GM23338 (cell line): Measurements from ENCODE around the gene HDGFL2. TPM values are rescaled to one million over a fixed set of nuclear protein-coding genes. Genes with fewer than 3 reads are reported as not detected.

Experiments used
- ATAC-seq: fragments of 200-7000 bp; cut with Tn5 transposase; 3 replicates; pipeline ENCODE4 v1.9.1; 2020
- DNase-seq: peaks from one replicate; pipeline ENCODE4 v3.0.0-alpha.2; 2015; ENCODE audit warnings: low spot score
- H2AFZ ChIP-seq: fragments of 200-600 bp; sonication (generic); 2 replicates; pipeline ENCODE4 v1.8.0; 2016; ENCODE audit warnings: antibody characterized with exemption, mild to moderate bottlenecking, moderate library complexity
- H3F3A ChIP-seq: fragments of 200-600 bp; sonication (generic); replicated peaks from 2 replicates; pipeline ENCODE4 v1.8.0; 2017; ENCODE audit warnings: antibody characterized with exemption, mixed run types, low read depth
- H3K27ac ChIP-seq: fragments of 200-600 bp; sonication (generic); 2 replicates; pipeline ENCODE4 v1.6.1; 2016; ENCODE audit warnings: low read depth
- H3K27me3 ChIP-seq: fragments of 200-600 bp; sonication (generic); 2 replicates; pipeline ENCODE4 v1.8.0; 2016; ENCODE audit warnings: mild to moderate bottlenecking, mixed run types, moderate library complexity; ENCODE audit not compliant: insufficient read depth
- H3K36me3 ChIP-seq: fragments of 200-600 bp; sonication (generic); 2 replicates; pipeline ENCODE4 v1.8.0; 2016; ENCODE audit warnings: mild to moderate bottlenecking; ENCODE audit not compliant: insufficient read depth
- H3K4me1 ChIP-seq: fragments of 200-600 bp; sonication (generic); 2 replicates; pipeline ENCODE4 v1.8.0; 2016; ENCODE audit warnings: mild to moderate bottlenecking, moderate library complexity; ENCODE audit not compliant: insufficient read depth
- H3K4me2 ChIP-seq: fragments of 200-600 bp; sonication (generic); 2 replicates; pipeline ENCODE4 v1.7.1; 2017; ENCODE audit warnings: mixed run types
- H3K4me3 ChIP-seq: fragments of 200-600 bp; sonication (generic); 2 replicates; pipeline ENCODE4 v1.6.1; 2016; ENCODE audit warnings: mixed run types
- H3K79me2 ChIP-seq: fragments of 200-600 bp; sonication (generic); replicated peaks from 2 replicates; pipeline ENCODE4 v1.8.0; 2017; ENCODE audit warnings: mild to moderate bottlenecking; ENCODE audit not compliant: insufficient read depth
- H3K9me2 ChIP-seq: fragments of 200-600 bp; sonication (generic); 2 replicates; pipeline ENCODE4 v1.8.0; 2017; ENCODE audit not compliant: insufficient read depth
- H4K20me1 ChIP-seq: fragments of 200-600 bp; sonication (generic); replicated peaks from 2 replicates; pipeline ENCODE4 v1.8.0; 2017; ENCODE audit warnings: mild to moderate bottlenecking; ENCODE audit not compliant: insufficient read depth
- H3K27ac Mint-ChIP-seq: 2 replicates; pipeline ENCODE4 v1.8.0; 2020; ENCODE audit warnings: inconsistent platforms, mild to moderate bottlenecking, moderate library complexity, mixed read lengths
- H3K27me3 Mint-ChIP-seq: 3 replicates; pipeline ENCODE4 v1.8.0; 2022; ENCODE audit warnings: low read depth, mild to moderate bottlenecking, moderate library complexity, mixed read lengths, inconsistent platforms; ENCODE audit not compliant: insufficient read depth, poor library complexity
- H3K36me3 Mint-ChIP-seq: 3 replicates; pipeline ENCODE4 v1.8.0; 2021; ENCODE audit warnings: low read depth, mild to moderate bottlenecking, inconsistent platforms, moderate library complexity, mixed read lengths
- H3K4me1 Mint-ChIP-seq: 3 replicates; pipeline ENCODE4 v1.8.0; 2020; ENCODE audit warnings: mild to moderate bottlenecking, inconsistent platforms, mixed read lengths
- H3K4me3 Mint-ChIP-seq: 3 replicates; pipeline ENCODE4 v1.8.0; 2021; ENCODE audit warnings: moderate library complexity, mild to moderate bottlenecking, inconsistent platforms, mixed read lengths
- H3K9me3 Mint-ChIP-seq: 3 replicates; pipeline ENCODE4 v1.8.0; 2020; ENCODE audit warnings: moderate library complexity, mild to moderate bottlenecking, inconsistent platforms, mixed read lengths
- CREB1 ChIP-seq: fragments of 250-450 bp; sonication (Bioruptor Pico); IDR thresholded peaks from 2 replicates; pipeline ENCODE4 v1.5.0; 2020; ENCODE audit warnings: low read depth, mild to moderate bottlenecking, moderate library complexity
- EZH2 ChIP-seq: fragments of 200-600 bp; sonication (generic); IDR thresholded peaks from one replicate; pipeline ENCODE4 v1.8.0; 2017; ENCODE audit warnings: antibody characterized with exemption, mild to moderate bottlenecking, low read depth; ENCODE audit not compliant: unreplicated experiment
- EZH2phosphoT487 ChIP-seq: fragments of 200-600 bp; sonication (generic); IDR thresholded peaks from one replicate; pipeline ENCODE4 v1.8.1; 2018; ENCODE audit warnings: antibody characterized with exemption; ENCODE audit not compliant: unreplicated experiment
- JUNB ChIP-seq: IDR thresholded peaks from one replicate; pipeline ENCODE4 v1.6.1; 2016; ENCODE audit warnings: antibody characterized with exemption; ENCODE audit not compliant: unreplicated experiment
- NANOG ChIP-seq: IDR thresholded peaks from 2 replicates; pipeline ENCODE4 v1.6.1; 2016; ENCODE audit warnings: antibody characterized with exemption, borderline replicate concordance
- POLR2AphosphoS5 ChIP-seq: IDR thresholded peaks from 2 replicates; pipeline ENCODE4 v1.6.1; 2016; ENCODE audit warnings: antibody characterized with exemption, low read depth
- STAT1 ChIP-seq: IDR thresholded peaks from one replicate; pipeline ENCODE4 v1.6.1; 2016; ENCODE audit warnings: antibody characterized with exemption; ENCODE audit not compliant: unreplicated experiment
- ZNF114 ChIP-seq: fragments of 250-450 bp; sonication (Bioruptor Pico); IDR thresholded peaks from 2 replicates; pipeline ENCODE4 v1.5.0; 2020; ENCODE audit warnings: mild to moderate bottlenecking, moderate library complexity
- ZNF331 ChIP-seq: fragments of 250-450 bp; sonication (Bioruptor Pico); IDR thresholded peaks from 2 replicates; pipeline ENCODE4 v1.5.0; 2020; ENCODE audit warnings: low read depth, mild to moderate bottlenecking, moderate library complexity
- polyA plus RNA-seq: library from polyadenylated mRNA; unstranded; fragments of >200 nt; fragmentation: Nextera tagmentation; extraction: Ambion mirVana; gene quantifications from 2 replicates; pipeline ENCODE4 v1.2.1, GENCODE V29; 2016
- total RNA-seq: library from RNA; depleted of rRNA; stranded (reverse); fragments of >200 nt; shearing (Covaris generic); gene quantifications from 2 replicates; pipeline ENCODE4 v1.2.3, GENCODE V29; 2014
- TF ChIP-seq, protein P1 (sequence below), 2 experiments: fragments of 200-600 bp in 1 of 2; sonication (generic) in 1 of 2; conservative IDR thresholded peaks; 2 replicates each; pipeline versions ENCODE4 v1.5.1 to v1.6.1; 2016 to 2017; ENCODE audit warnings: antibody characterized with exemption in 2 of 2, low read depth in 2 of 2, mild to moderate bottlenecking in 2 of 2, moderate library complexity in 1 of 2
- TF ChIP-seq, protein P2 (sequence below): IDR thresholded peaks from 2 replicates; pipeline ENCODE4 v1.6.1; 2016; ENCODE audit warnings: antibody characterized with exemption
- TF ChIP-seq, protein P3 (sequence below): fragments of 250-450 bp; sonication (Bioruptor Pico); IDR thresholded peaks from 2 replicates; pipeline ENCODE4 v1.5.0; 2020; ENCODE audit warnings: mild to moderate bottlenecking, moderate library complexity
- TF ChIP-seq, protein P4 (sequence below): IDR thresholded peaks from one replicate; pipeline ENCODE4 v1.6.1; 2018; ENCODE audit warnings: antibody characterized with exemption; ENCODE audit not compliant: unreplicated experiment

The HDGFL2 gene
- total and polyA plus RNA-seq, 2 experiments from 2014 or later, result 64.8 to 113 TPM

GRCh38 chr19:4437103-4437502 lies 35.0 kb upstream of the HDGFL2 start:
- H3K27me3 Mint-ChIP-seq, result peaks cover 16% of the 10 kb centered on the region
- DNase-seq (no peak), ATAC-seq (no peak)
- H4K20me1 ChIP-seq, result peaks cover 49% of the 10 kb centered on the region
- H3K9me3 Mint-ChIP-seq, result no peaks in the 10 kb centered on the region; the same call in 2 of the 3 replicates
- H3K4me1 ChIP-seq, result no peaks in the 10 kb centered on the region
- H3K36me3 Mint-ChIP-seq, result peaks cover 92% of the 10 kb centered on the region
- H3K79me2 ChIP-seq, result peaks cover 41% of the 10 kb centered on the region
- no peak overlapping the region for H3K4me2 ChIP-seq
- TF ChIP-seq EZH2phosphoT487 (no peak), STAT1 (no peak), POLR2AphosphoS5 (no peak), ZNF114 (CRISPR knock-in tag) (no peak), JUNB (no peak), CREB1 (CRISPR knock-in tag) (no peak), EZH2 (no peak), ZNF331 (CRISPR knock-in tag) (no peak), NANOG (no peak)
- TF ChIP-seq, protein P1, sequence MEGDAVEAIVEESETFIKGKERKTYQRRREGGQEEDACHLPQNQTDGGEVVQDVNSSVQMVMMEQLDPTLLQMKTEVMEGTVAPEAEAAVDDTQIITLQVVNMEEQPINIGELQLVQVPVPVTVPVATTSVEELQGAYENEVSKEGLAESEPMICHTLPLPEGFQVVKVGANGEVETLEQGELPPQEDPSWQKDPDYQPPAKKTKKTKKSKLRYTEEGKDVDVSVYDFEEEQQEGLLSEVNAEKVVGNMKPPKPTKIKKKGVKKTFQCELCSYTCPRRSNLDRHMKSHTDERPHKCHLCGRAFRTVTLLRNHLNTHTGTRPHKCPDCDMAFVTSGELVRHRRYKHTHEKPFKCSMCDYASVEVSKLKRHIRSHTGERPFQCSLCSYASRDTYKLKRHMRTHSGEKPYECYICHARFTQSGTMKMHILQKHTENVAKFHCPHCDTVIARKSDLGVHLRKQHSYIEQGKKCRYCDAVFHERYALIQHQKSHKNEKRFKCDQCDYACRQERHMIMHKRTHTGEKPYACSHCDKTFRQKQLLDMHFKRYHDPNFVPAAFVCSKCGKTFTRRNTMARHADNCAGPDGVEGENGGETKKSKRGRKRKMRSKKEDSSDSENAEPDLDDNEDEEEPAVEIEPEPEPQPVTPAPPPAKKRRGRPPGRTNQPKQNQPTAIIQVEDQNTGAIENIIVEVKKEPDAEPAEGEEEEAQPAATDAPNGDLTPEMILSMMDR (conservative IDR thresholded peaks at IDR 0.05; ENCODE audit: low read depth in 2 of 2), result no peak
- TF ChIP-seq, protein P2, sequence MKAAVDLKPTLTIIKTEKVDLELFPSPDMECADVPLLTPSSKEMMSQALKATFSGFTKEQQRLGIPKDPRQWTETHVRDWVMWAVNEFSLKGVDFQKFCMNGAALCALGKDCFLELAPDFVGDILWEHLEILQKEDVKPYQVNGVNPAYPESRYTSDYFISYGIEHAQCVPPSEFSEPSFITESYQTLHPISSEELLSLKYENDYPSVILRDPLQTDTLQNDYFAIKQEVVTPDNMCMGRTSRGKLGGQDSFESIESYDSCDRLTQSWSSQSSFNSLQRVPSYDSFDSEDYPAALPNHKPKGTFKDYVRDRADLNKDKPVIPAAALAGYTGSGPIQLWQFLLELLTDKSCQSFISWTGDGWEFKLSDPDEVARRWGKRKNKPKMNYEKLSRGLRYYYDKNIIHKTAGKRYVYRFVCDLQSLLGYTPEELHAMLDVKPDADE, result no peak
- TF ChIP-seq, protein P3, sequence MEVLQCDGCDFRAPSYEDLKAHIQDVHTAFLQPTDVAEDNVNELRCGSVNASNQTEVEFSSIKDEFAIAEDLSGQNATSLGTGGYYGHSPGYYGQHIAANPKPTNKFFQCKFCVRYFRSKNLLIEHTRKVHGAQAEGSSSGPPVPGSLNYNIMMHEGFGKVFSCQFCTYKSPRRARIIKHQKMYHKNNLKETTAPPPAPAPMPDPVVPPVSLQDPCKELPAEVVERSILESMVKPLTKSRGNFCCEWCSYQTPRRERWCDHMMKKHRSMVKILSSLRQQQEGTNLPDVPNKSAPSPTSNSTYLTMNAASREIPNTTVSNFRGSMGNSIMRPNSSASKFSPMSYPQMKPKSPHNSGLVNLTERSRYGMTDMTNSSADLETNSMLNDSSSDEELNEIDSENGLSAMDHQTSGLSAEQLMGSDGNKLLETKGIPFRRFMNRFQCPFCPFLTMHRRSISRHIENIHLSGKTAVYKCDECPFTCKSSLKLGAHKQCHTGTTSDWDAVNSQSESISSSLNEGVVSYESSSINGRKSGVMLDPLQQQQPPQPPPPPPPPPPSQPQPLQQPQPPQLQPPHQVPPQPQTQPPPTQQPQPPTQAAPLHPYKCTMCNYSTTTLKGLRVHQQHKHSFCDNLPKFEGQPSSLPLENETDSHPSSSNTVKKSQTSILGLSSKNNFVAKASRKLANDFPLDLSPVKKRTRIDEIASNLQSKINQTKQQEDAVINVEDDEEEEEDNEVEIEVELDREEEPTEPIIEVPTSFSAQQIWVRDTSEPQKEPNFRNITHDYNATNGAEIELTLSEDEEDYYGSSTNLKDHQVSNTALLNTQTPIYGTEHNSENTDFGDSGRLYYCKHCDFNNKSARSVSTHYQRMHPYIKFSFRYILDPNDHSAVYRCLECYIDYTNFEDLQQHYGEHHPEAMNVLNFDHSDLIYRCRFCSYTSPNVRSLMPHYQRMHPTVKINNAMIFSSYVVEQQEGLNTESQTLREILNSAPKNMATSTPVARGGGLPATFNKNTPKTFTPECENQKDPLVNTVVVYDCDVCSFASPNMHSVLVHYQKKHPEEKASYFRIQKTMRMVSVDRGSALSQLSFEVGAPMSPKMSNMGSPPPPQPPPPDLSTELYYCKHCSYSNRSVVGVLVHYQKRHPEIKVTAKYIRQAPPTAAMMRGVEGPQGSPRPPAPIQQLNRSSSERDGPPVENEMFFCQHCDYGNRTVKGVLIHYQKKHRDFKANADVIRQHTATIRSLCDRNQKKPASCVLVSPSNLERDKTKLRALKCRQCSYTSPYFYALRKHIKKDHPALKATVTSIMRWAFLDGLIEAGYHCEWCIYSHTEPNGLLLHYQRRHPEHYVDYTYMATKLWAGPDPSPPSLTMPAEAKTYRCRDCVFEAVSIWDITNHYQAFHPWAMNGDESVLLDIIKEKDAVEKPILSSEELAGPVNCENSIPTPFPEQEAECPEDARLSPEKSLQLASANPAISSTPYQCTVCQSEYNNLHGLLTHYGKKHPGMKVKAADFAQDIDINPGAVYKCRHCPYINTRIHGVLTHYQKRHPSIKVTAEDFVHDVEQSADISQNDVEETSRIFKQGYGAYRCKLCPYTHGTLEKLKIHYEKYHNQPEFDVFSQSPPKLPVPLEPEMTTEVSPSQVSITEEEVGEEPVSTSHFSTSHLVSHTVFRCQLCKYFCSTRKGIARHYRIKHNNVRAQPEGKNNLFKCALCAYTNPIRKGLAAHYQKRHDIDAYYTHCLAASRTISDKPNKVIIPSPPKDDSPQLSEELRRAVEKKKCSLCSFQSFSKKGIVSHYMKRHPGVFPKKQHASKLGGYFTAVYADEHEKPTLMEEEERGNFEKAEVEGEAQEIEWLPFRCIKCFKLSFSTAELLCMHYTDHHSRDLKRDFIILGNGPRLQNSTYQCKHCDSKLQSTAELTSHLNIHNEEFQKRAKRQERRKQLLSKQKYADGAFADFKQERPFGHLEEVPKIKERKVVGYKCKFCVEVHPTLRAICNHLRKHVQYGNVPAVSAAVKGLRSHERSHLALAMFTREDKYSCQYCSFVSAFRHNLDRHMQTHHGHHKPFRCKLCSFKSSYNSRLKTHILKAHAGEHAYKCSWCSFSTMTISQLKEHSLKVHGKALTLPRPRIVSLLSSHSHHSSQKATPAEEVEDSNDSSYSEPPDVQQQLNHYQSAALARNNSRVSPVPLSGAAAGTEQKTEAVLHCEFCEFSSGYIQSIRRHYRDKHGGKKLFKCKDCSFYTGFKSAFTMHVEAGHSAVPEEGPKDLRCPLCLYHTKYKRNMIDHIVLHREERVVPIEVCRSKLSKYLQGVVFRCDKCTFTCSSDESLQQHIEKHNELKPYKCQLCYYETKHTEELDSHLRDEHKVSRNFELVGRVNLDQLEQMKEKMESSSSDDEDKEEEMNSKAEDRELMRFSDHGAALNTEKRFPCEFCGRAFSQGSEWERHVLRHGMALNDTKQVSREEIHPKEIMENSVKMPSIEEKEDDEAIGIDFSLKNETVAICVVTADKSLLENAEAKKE, result no peak
- TF ChIP-seq, protein P4, sequence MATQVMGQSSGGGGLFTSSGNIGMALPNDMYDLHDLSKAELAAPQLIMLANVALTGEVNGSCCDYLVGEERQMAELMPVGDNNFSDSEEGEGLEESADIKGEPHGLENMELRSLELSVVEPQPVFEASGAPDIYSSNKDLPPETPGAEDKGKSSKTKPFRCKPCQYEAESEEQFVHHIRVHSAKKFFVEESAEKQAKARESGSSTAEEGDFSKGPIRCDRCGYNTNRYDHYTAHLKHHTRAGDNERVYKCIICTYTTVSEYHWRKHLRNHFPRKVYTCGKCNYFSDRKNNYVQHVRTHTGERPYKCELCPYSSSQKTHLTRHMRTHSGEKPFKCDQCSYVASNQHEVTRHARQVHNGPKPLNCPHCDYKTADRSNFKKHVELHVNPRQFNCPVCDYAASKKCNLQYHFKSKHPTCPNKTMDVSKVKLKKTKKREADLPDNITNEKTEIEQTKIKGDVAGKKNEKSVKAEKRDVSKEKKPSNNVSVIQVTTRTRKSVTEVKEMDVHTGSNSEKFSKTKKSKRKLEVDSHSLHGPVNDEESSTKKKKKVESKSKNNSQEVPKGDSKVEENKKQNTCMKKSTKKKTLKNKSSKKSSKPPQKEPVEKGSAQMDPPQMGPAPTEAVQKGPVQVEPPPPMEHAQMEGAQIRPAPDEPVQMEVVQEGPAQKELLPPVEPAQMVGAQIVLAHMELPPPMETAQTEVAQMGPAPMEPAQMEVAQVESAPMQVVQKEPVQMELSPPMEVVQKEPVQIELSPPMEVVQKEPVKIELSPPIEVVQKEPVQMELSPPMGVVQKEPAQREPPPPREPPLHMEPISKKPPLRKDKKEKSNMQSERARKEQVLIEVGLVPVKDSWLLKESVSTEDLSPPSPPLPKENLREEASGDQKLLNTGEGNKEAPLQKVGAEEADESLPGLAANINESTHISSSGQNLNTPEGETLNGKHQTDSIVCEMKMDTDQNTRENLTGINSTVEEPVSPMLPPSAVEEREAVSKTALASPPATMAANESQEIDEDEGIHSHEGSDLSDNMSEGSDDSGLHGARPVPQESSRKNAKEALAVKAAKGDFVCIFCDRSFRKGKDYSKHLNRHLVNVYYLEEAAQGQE, result no peak
- H3K27me3 ChIP-seq, result no peaks in the 10 kb centered on the region
- H3K27ac ChIP-seq, result no peak overlapping the region
- H2AFZ ChIP-seq, result no peak overlapping the region
- H3K4me1 Mint-ChIP-seq, result peaks cover 3% of the 10 kb centered on the region; the same call in 1 of the 3 replicates
- H3K9me2 ChIP-seq, result no peaks in the 10 kb centered on the region
- no peak overlapping the region for H3K4me3 Mint-ChIP-seq
- peaks cover 53% of the 10 kb centered on the region for H3K36me3 ChIP-seq
- peaks cover 18% of the 10 kb centered on the region; the same call in 1 of the 2 replicates for H3F3A ChIP-seq
- no peak overlapping the region for H3K4me3 ChIP-seq
- no peak overlapping the region for H3K27ac Mint-ChIP-seq
